GM21515 (cell line): Measurements from ENCODE around the gene CEBPA.

ENCODE experiments used
- ATAC-seq: cut with Tn5 transposase; IDR thresholded peaks from one replicate; pipeline ENCODE4 v1.9.1; 2021; ENCODE audit not compliant: unreplicated experiment

The CEBPA gene

DNA sequence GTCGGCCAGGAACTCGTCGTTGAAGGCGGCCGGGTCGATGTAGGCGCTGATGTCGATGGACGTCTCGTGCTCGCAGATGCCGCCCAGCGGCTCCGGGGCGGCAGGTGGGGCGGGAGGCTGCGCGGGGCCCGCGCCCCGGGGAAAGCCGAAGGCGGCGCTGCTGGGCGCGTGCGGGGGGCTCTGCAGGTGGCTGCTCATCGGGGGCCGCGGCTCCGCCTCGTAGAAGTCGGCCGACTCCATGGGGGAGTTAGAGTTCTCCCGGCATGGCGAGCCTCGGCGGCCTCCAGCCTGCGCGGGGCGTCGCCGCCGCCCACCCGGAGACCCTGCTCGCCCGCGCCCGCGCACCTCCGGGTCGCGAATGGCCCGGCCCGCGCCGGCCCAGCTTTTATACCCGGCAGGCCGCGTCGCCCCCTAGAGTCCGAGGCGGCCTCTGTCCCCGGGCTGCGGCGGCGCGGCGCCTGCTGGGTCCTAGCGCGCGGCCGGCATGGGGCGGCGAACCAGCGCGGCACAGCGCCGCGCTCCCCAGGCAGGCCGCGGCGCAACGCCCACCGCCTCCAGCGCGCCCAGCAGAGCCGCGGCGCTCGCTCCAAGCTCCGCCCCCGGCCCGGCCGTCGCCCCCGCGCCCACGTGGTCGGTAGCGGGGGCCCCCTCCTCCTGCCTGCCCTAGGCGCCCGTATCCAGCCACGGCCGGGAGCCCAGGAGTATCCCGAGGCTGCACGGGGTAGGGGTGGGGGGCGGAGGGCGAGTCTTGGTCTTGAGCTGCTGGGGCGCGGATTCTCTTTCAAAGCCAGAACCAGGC lies at the start of gene CEBPA:
CEBPA (minus strand) TSS at position 360 of the 799 bp plus-strand sequence; CDS start at position 240, 120 bp downstream.
- peak; percentile 77 for ATAC-seq

DNA sequence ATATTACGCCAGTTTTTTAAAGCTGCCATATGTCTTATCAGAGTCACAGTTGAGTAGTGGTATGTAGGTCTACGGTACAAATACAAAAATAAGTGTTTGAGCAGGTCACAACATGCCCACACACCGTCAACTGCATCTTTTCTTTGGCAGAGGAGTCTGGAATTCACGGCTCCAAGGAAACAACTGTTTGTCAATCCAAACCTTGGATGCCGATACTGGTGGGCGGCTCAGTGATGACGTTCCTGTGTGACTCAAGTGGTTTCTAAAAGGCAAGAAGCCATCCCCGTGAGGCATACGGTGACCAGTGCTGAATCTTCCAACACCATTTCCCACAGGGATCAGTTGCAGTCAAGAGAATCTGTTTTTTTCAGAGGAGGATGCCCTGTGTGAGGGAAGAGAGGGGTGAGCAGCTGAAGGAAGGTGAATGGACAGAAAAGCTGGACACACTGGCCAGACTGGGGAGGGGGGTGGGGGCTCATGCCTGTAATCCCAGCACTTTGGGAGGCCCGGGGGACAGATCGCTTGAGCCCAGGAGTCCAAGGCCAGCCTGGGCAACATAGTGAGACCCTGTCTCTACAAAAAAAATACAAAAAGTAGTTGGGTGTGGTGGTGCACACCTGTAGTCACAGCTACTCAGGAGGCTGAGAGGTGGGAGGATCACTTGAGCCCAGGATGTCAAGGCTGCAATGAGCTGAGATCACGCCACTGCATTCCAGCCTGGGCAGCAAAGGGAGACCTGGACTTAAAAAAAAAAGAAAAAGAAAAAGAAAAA lies 48.4 kb upstream of the CEBPA start:
- ATAC-seq, result no peak

DNA sequence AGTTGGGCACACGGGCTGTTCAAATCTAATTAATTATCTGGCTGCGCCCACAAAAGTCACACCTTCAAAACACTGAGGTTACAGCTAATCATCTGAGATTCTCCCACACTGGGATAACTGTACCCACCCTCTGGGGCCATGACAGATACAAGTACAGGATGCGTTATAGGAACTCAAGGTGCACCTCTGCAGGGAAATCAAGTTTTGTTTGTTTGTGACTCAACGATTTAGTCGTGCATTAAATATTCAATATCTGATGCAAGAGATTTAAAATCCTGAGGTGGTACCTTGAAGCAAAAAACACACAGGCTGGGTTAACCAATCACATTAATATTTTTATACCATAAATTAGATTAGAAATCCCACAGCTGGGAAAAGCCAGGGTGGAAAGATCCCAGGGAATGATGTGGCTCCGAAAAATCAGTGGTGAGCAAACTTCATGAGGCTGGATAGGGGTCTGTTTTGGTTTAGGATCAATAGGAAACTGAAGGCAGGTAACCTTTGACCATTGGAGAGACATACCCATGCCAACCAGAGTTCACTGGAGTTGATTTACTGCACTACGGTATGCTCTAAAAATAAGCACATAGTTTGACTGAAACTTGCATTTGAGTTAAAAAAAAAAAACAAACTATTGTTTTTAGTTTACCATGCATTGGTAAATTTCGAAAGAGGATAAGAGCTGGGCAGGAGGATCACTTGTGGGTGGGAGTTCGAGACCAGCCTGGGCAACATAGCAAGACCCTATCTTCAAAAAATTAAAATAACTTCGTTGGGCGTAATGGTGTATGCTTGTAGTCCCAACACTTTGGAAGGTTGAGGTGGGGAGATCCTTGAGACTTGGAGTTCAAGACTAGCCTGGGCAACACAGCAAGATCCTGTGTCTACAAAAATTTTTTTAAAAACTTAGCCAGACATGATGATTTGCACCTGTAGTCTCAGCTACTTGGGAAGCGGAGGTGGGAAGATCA lies 47.3 kb upstream of the CEBPA start:
- ATAC-seq, result no peak

DNA sequence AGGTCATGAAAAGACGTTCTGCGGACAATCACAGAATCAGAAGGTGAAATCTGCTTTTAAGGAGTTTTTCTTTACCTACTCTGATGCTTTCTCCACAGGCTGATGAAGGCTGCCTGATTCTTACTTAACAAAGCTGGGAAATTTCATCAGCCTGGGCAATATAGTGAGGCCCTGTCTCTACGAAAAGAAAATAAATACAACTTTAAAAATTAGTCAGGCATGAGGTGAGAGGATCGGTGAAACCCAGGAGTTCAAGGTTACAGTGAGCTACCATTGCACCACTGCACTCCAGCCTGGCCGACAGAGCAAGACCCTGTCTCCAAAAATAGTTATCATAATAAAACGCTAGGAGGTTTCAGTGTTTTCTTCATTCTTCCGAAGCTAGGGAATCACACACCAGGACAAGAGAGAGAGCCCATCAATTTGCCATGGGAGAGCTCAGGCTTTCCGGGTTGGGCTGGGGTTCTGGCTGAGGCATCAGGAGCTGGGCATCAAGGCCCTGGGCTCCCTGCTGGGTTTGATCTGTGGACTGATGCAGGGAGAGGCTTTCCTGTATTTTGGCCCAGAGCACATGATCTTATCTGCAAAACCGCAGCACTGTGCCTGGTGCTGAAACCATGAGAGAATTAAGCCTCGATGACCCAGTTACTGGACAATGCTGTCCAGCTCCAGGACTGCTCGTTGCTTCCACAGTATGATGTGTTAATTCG lies 46.1 kb upstream of the CEBPA start:
- ATAC-seq, result no peak

DNA sequence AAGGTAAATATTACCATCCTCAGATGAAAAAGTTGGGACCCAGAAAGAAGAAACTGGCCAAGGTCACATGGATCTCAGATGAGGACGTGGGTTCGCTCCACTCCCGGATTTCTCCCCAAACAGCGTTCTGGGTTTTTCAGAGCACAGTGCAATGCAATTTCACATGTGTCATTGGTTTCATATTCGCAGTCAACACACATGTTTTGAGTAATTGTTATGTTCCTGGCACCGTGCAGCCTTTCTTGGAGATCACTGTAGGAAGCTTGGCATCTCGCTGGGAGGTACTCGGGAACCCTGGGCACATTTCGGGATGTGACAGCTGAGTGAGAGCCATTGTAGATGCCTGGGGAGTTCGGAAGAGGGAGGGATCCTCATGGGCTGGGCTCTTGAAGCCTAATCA lies 45.0 kb upstream of the CEBPA start:
- ATAC-seq, result no peak

DNA sequence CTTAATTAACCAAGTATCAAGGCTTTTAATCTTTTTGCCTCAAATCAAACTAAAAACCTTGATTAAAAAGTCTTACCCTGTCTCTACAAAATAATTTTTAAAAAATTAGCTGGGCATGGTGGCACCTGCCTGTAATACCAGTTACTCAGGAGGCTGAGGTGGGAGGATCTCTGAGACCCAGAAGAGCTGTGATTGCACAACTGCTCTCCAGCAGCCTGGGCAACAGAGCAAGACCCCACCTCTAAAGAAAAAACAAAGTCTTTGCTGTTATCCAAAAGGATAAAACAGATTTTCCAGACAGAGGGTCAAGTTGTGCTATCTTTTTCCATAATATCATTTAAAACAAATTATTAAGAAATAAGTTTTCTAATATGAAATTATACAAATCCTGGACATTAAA lies 44.3 kb upstream of the CEBPA start:
- no peak for ATAC-seq

DNA sequence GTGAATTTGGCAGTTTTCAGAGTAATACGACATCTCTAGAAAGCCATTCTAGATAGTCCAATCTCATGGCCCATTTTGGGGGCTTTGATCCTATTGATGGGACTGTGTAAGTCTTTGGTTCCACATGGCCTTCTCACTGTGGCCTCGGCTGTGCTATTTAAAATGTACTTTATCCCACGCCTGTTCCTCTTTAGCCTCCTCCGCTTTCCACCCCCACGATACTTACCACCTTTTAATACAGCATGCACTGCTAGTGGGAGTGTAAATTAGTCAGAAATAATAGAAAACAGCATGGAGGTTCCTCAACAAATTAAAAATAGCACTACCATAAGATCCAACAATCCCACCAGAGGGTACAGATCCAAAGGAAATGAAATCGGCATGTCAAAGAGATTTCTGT lies 42.8 kb upstream of the CEBPA start:
- ATAC-seq, result no peak

DNA sequence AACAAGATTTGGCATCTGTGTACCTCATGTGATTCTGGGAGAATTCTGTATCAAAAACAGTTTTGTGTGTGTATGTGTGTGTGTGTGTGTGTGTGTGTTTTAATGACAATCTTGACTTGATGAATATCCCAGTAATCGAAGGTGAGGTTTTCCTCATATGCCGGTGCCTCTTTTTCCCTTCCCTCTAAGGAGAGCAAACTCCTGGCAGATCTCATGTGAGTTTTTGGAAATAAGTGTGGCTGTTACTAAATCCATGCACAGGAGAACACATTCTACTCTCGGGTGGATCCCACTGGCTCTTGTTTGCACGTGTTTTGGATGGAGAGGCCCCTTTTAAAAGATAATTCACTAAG lies 42.2 kb upstream of the CEBPA start:
- ATAC-seq, result no peak

DNA sequence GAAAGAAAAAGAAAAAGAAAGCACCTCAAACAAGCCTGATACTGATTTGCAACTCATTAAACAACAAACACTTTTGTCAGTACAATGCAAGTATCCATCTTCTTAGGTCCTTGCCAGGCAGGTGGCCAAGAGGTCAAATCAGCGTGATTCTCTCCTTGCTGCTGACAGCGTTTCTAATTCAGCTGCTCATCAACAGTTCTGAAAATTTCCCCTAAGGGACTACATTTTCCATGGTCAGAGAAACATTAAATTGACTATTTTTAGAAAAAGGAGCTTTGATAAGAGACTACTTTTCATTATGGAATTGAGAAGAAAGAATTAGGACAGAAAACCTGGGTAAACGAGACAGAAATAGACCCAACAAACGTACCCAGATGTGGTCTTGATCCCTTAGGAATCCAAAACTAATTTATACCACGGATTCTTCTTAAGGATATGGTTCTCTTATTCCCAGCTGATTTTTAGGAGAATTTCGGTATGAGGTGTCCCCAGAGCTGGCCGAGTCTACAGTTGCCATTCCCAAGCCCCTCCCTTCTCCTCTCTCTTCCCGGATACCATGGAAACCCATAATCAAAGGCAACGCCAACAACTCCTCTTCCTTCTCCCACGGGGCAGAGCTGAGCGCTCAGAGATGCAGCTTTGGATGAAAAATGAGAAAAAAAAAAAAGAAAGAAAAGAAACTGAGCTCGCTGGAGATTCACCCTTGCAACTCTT lies 41.7 kb upstream of the CEBPA start:
- ATAC-seq, result no peak

DNA sequence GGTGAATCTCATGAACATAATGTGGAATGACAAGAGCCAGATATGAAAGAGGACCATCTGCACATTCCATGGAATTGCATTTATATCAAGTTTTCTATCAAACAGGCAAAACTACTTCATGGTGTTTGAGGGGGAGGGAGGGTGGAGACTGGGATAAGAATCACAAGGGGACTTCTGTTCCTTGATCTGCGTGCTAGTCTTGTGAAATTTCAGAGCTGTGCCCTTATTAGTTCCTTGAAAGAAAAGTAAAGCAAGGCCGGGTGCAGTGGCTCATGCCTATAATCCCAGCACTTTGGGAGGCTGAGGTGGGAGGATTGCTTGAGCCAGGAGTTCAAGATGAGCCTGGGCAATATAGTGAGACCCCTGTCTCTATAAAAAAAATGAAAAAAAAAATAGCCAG lies 41.0 kb upstream of the CEBPA start:
- no peak for ATAC-seq

DNA sequence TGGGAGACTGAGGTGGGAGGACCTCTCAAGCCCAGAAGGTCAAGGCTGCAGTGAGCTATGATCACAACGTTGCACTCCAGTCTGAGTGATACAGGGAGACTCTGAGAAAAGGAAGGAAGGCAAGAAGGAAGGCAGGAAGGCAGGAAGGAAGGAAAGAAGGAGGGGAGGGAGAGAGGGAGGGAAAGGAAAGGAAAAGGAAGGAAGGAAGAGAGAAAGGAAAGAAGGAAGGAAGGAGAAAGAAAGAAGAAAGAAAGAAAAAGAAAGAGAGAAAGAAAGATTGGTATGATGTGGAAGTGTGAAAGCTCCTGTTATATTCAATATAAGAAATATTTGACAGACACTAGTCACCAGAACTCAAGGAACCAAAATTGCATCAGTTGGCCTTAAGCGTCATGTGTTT lies 38.7 kb upstream of the CEBPA start:
- ATAC-seq, result no peak

DNA sequence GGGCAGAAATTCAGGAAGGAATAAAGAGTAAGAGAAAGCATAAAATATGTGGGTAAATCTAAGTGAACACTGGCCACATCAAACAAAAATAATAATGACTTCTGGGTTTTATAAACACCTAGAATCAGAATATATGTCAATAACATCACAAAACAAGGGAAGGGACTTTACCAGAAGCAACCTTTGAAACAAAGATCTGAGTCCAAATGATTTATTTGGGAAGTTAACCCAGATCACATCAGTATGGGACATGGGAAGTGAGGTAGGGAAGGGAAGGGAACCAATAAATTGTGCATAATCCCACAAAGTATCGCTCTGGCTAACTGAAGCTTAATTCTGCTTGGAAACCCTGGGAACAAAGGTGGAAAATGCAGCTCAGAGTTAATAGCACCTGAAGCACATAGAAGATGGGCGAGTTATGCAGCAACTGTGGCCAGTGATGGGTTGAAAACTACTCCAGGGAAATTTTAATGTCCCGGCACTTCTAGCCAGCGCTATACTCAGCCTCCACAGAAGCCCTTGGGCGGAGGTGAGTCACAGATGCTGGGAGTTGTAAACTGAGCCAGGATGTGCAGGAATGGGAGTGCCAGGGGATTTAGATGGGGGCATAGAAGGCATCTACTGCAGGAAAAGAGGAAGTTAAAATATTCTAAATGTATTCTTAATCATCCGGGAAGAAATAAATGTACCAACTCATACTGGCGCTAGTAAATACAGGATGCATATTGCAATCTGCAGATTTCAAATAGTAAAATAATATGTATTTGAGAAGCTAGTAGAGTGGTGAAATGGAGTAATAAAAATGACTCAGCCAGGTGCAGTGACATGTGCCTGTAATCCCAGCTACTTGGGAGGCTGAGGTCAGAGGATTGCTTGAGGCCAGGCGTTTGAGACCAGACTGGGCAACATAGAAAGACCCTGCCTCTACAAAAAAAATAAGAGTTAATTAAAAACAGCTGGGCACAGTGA lies 37.0 kb upstream of the CEBPA start:
- no peak for ATAC-seq

DNA sequence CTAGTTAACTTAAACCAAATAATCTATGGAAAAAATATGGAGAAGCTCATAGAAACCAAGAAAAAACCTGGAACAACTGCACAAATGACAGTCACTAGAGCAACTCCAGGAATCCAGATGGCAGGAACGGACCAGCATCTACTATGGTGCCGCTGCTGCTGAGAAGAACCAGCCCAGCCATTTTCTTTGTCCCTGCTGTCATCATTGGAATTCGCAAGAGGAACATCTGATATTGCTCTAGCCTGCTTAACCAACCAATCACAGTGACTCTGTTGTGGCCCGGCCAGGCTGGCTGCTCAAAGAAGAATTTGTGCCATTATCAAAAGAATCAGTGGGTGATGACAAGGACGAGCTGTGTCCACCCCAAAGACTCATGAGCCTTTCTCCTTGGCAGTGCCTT lies 33.1 kb upstream of the CEBPA start:
- ATAC-seq, result no peak

DNA sequence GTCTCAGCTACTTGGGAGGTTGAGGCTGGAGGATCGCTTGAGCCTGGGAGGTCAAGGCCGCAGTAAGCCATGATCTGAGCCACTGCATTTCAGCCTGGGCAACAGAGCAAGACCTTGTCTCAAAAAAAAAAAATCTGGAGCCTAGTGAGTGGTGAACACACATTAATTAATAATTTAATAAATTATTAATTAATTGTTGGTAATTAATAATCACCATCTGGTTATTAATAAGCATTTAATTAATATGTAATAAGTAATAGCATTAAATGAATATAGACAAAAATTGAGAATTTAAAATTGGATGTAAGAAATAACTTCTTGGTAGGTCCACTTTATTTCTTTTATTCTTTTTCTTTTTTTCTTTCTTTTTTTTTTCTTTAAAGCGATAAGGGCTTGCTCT lies 31.9 kb upstream of the CEBPA start:
- ATAC-seq, result no peak

DNA sequence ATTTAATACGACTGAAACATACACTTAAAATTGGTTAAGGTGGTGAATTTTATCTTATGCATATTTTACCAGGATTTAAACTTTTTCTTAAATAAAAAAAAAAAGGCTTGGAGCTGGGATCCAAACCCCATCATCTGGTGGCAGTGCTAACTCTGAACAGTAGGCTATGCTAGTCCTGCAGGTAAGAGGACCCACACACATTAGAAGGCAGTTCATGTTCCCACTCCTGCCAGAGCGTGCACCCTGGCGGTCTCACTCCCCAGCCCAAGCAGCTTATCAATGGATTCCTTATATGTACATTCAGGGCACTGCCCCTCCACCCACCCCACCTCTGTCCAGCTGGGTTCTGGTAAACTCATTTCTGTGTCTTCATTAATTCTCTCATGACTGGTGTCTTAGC lies 31.3 kb upstream of the CEBPA start:
- no peak for ATAC-seq

DNA sequence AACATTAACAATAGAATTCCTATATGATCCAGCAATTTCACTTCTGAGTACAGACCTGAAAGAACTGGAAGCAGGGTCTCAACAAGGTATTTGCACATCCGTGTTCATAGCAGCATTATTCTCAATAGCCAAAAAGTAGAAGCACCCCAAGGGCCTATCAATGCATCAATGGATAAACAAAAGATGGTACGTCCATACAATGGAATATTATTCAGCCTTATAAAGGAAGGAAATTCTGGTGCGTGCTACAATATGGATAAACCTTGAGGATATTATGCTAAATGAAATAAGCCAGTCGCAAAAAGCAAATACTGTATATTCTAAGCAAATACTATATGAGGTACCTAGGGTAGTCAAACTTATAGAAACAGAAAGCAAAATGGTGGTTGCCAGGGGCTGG lies 30.8 kb upstream of the CEBPA start:
- no peak for ATAC-seq

DNA sequence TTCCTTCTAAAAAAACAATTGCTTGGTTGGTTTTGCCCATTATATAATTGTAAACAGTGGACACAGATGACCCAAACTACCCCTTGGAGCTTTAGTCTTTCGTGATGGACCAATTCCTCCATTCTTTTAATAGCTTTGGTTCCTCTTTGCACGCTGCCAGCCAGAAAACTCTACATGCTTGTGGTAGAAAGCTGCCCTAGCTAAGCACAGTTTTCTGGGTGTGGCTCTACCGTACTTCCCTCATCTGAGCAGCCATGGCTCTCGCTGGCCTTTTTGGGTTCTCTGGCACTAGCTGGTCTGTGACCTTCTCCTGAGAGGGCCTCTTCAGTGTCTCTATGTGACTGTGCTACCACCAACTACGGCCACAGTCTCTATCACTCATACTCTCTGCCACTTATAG lies 29.9 kb upstream of the CEBPA start:
- no peak for ATAC-seq

DNA sequence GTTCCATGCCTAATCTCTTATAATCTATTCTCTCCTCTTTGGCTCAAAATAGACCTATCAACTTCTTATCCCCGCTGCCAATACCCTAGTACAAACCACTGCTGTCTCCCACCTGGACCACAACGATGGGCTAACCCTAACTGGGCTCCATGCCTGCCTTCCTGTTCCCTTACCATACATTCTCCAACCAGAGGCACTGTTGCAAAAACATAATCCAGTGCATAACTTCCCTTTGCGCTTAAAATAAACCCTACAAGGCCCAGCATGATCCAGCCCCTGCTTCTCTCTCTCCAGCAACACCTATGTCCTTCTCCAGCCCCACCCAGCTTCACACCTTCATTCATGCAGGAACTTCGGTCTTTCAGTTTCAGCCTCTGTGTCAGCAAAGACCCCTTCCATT lies 27.4 kb upstream of the CEBPA start:
- ATAC-seq, result no peak

DNA sequence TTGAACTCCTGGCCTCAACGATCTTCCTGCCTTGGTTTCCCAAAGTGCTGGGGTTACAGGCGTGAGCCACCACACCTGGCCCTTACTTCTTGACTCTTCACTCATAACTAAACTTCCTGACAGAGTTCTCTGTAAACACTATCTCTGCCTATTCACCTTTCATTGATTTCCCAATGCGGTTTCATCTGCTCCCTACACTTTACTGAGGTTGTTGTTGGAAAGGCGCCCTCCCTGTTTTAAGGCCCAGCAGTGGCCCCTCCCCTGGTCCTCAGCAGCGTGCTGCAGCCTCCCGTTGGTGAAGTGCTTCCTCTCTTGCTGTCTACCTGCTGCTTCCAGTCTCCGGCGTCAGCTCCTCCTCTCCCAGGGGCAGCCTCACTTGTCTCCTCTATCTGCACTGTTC lies 26.7 kb upstream of the CEBPA start:
- ATAC-seq, result no peak
